Measurements from ENCODE around the gene RBMXL3.
"Not testable (repeated sequence)": the region's sequence is repeated elsewhere in the genome, so short reads cannot be mapped to it uniquely, and the experiment has no call there.

The RBMXL3 gene

GRCh38 chrX:115189110-115189509 is at the start of gene RBMXL3:
Gene RBMXL3 (plus strand): TSS chrX:115189410. CDS start chrX:115189442, 32 bp downstream.
- DNase-seq = no peak

- DNase-seq = no peak
Measured at GRCh38 chrX:115142057-115142456, 47.2 kb upstream of the RBMXL3 start.

GRCh38 chrX:115147220-115147619 is 42.0 kb upstream of the RBMXL3 start:
- peak; percentile 7 for DNase-seq

- DNase-seq = no peak
Measured at GRCh38 chrX:115173181-115173580, 16.0 kb upstream of the RBMXL3 start.

- peak; percentile 17 for DNase-seq
Measured at GRCh38 chrX:115174548-115174947, 14.7 kb upstream of the RBMXL3 start.

- DNase-seq = peak; percentile 0
Measured at GRCh38 chrX:115177932-115178331, 11.3 kb upstream of the RBMXL3 start.

- DNase-seq = no peak
Measured at GRCh38 chrX:115178473-115178872, 10.7 kb upstream of the RBMXL3 start.

GRCh38 chrX:115183980-115184379 is 5.2 kb upstream of the RBMXL3 start:
- no peak for DNase-seq

GRCh38 chrX:115189646-115190635 is 731 bp downstream of the RBMXL3 start:
- DNase-seq = no peak

GRCh38 chrX:115190636-115191489 is 1.7 kb downstream of the RBMXL3 start:
- DNase-seq = no peak

GRCh38 chrX:115191490-115192243 is 2.5 kb downstream of the RBMXL3 start:
- DNase-seq = no peak

- DNase-seq = no peak
Measured at GRCh38 chrX:115192244-115192700, 3.1 kb downstream of the RBMXL3 start.

- DNase-seq = no peak
Measured at GRCh38 chrX:115204040-115204439, 14.8 kb downstream of the RBMXL3 start.

- not testable (repeated sequence) for DNase-seq
Measured at GRCh38 chrX:115209547-115209946, 20.3 kb downstream of the RBMXL3 start.

GRCh38 chrX:115214151-115214550 is 24.9 kb downstream of the RBMXL3 start:
- DNase-seq = no peak

- DNase-seq = no peak
Measured at GRCh38 chrX:115214605-115215004, 25.4 kb downstream of the RBMXL3 start.

- not testable (repeated sequence) for DNase-seq
Measured at GRCh38 chrX:115217346-115217745, 28.1 kb downstream of the RBMXL3 start.

GRCh38 chrX:115226929-115227328 is 37.7 kb downstream of the RBMXL3 start:
- DNase-seq = peak; percentile 17

- DNase-seq = peak; percentile 8
Measured at GRCh38 chrX:115229337-115230003, 40.3 kb downstream of the RBMXL3 start.

- DNase-seq = no peak
Measured at GRCh38 chrX:115232933-115233496, 43.8 kb downstream of the RBMXL3 start.
